Esophagus muscularis mucosa (tissue), 4 donors: Measurements from ENCODE around the gene CLEC4G.

Experiments
- CTCF ChIP-seq, 3 experiments: fragments of 200-600 bp in 2 of 3; fragments of 450-650 bp in 1 of 3; sonication (generic) in 2 of 3; IDR thresholded peaks; one replicate each; pipeline ENCODE4 v1.5.1; 2017 to 2019; ENCODE audit warnings: antibody characterized with exemption in 3 of 3, mild to moderate bottlenecking in 2 of 3, moderate library complexity in 1 of 3
- EP300 ChIP-seq: sonication (generic); formaldehyde crosslinking; IDR thresholded peaks from one replicate; pipeline ENCODE4 v1.6.1; 2017; ENCODE audit warnings: antibody characterized with exemption
- POLR2A ChIP-seq: fragments of 450-650 bp; IDR thresholded peaks from one replicate; pipeline ENCODE4 v1.6.1; 2017; ENCODE audit warnings: antibody characterized with exemption, moderate library complexity, mild to moderate bottlenecking, low read depth
- POLR2AphosphoS5 ChIP-seq, 2 donors: sonication (generic); formaldehyde crosslinking; IDR thresholded peaks; one replicate each; pipeline ENCODE4 v1.6.1; 2017; ENCODE audit warnings: antibody characterized with exemption in 2 of 2

GRCh38 chr19:7756258-7756657 is 24.3 kb upstream of the CLEC4G start:
- TF ChIP-seq CTCF (IDR thresholded peaks at IDR 0.05) (no peak), POLR2A (no peak), POLR2AphosphoS5 (IDR thresholded peaks at IDR 0.05) (no peak), EP300 (no peak)
